Osteoblast (primary cell): ENCODE measurements around the gene SH2D5. TPM values are rescaled to one million over a fixed set of nuclear protein-coding genes. Genes with fewer than 3 reads are reported as not detected.

Experiments
- DNase-seq: peaks from one replicate; pipeline ENCODE4 v3.0.0; 2011; ENCODE audit warnings: low spot score, mixed read lengths; ENCODE audit not compliant: insufficient read length; ENCODE audit errors: missing footprints
- H2AFZ ChIP-seq: 2 replicates; pipeline ENCODE4 v1.6.0; 2011; ENCODE audit warnings: mild to moderate bottlenecking, low read length
- H3K27ac ChIP-seq: 2 replicates; pipeline ENCODE4 v1.5.1; 2011; ENCODE audit warnings: mild to moderate bottlenecking, low read depth, low read length, moderate library complexity
- H3K27me3 ChIP-seq: 2 replicates; pipeline ENCODE4 v1.6.0; 2012; ENCODE audit warnings: mild to moderate bottlenecking, control low read depth, inconsistent platforms, low read length, moderate library complexity; ENCODE audit not compliant: insufficient read depth
- H3K36me3 ChIP-seq: 2 replicates; pipeline ENCODE4 v1.5.1; 2011; ENCODE audit warnings: mild to moderate bottlenecking, low read length, control low read depth, moderate library complexity; ENCODE audit not compliant: insufficient read depth
- H3K4me1 ChIP-seq: 2 replicates; pipeline ENCODE4 v1.5.1; 2011; ENCODE audit warnings: mild to moderate bottlenecking, low read length, control low read depth, moderate library complexity; ENCODE audit not compliant: insufficient read depth
- H3K4me2 ChIP-seq: 2 replicates; pipeline ENCODE4 v1.6.0; 2011; ENCODE audit warnings: mild to moderate bottlenecking, low read length; ENCODE audit not compliant: insufficient read depth
- H3K4me3 ChIP-seq: fragments of 200-600 bp; sonication (generic); 3 replicates; pipeline ENCODE4 v1.5.1; 2012; ENCODE audit warnings: mild to moderate bottlenecking, low read length, inconsistent platforms; ENCODE audit not compliant: insufficient read depth
- H3K79me2 ChIP-seq: 2 replicates; pipeline ENCODE4 v1.6.0; 2012; ENCODE audit warnings: mild to moderate bottlenecking, low read length, control low read depth, inconsistent platforms; ENCODE audit not compliant: insufficient read depth
- H3K9me3 ChIP-seq: 2 replicates; pipeline ENCODE4 v1.5.1; 2011; ENCODE audit warnings: low read depth, low read length, control low read depth
- H4K20me1 ChIP-seq: 2 replicates; pipeline ENCODE4 v1.6.0; 2012; ENCODE audit warnings: mild to moderate bottlenecking, low read length, control low read depth; ENCODE audit not compliant: insufficient read depth
- CTCF ChIP-seq: IDR thresholded peaks from 2 replicates; pipeline ENCODE4 v1.5.1; 2011; ENCODE audit warnings: mild to moderate bottlenecking, low read depth, low read length, moderate library complexity; ENCODE audit errors: extremely low read depth
- total RNA-seq: library from RNA; depleted of rRNA; stranded (reverse); fragments of >200 nt; gene quantifications from 2 replicates; pipeline ENCODE4 v1.2.3, GENCODE V29; 2012

SH2D5 gene
- 1.4 and 1.8 TPM in 2 replicates for total RNA-seq

GRCh38 chr1:20732588-20733359 is at the start of gene SH2D5:
SH2D5 (minus strand) TSS chr1:20732703; CDS start chr1:20728044, 4,659 bp downstream.
- Histone ChIP-seq H4K20me1 (peaks cover 5% of the 10 kb centered on the region), H3K4me1 (peaks cover 17% of the 10 kb centered on the region), H2AFZ (peak within 1 kb of the TSS; percentile 68), H3K4me2 (peak within 1 kb of the TSS; percentile 98), H3K27me3 (peaks cover 28% of the 10 kb centered on the region), H3K9me3 (no peaks in the 10 kb centered on the region), H3K4me3 (peak within 1 kb of the TSS; percentile 82), H3K36me3 (peaks cover 6% of the 10 kb centered on the region), H3K79me2 (no peaks in the 10 kb centered on the region), H3K27ac (peak within 1 kb of the TSS; percentile 85)
- peak; percentile 44 for TF ChIP-seq CTCF
- peak; percentile 99 for DNase-seq

GRCh38 chr1:20775700-20776099 is 43.2 kb upstream of the SH2D5 start:
- DNase-seq: no peak
- Histone ChIP-seq H3K27ac (no peak overlapping the region), H4K20me1 (peaks cover 33% of the 10 kb centered on the region), H2AFZ (no peak overlapping the region), H3K9me3 (no peaks in the 10 kb centered on the region), H3K36me3 (peaks cover 76% of the 10 kb centered on the region), H3K4me3 (no peak overlapping the region), H3K27me3 (no peaks in the 10 kb centered on the region), H3K79me2 (peaks cover 90% of the 10 kb centered on the region), H3K4me1 (peaks cover 4% of the 10 kb centered on the region), H3K4me2 (no peak overlapping the region)
- no peak for TF ChIP-seq CTCF

GRCh38 chr1:20771780-20772179 is 39.3 kb upstream of the SH2D5 start:
- H3K9me3 ChIP-seq: no peaks in the 10 kb centered on the region
- no peak overlapping the region for H2AFZ ChIP-seq
- H3K4me1 ChIP-seq: peaks cover 4% of the 10 kb centered on the region
- TF ChIP-seq CTCF: no peak
- H3K27me3 ChIP-seq: no peaks in the 10 kb centered on the region
- no peak overlapping the region for H3K27ac ChIP-seq
- no peak for DNase-seq
- peaks cover 7% of the 10 kb centered on the region for H4K20me1 ChIP-seq
- peaks cover 86% of the 10 kb centered on the region for H3K36me3 ChIP-seq
- H3K4me2 ChIP-seq: no peak overlapping the region
- peaks cover 73% of the 10 kb centered on the region for H3K79me2 ChIP-seq
- no peak overlapping the region for H3K4me3 ChIP-seq

- no peak for DNase-seq
- TF ChIP-seq CTCF: no peak
- no peaks in the 10 kb centered on the region for H3K27me3 ChIP-seq
- no peaks in the 10 kb centered on the region for H3K9me3 ChIP-seq
- no peak overlapping the region for H3K4me3 ChIP-seq
- no peak overlapping the region for H3K27ac ChIP-seq
- H3K36me3 ChIP-seq: peaks cover 93% of the 10 kb centered on the region
- no peaks in the 10 kb centered on the region for H4K20me1 ChIP-seq
- H2AFZ ChIP-seq: no peak overlapping the region
- no peak overlapping the region for H3K4me2 ChIP-seq
- H3K4me1 ChIP-seq: no peaks in the 10 kb centered on the region
- peaks cover 64% of the 10 kb centered on the region for H3K79me2 ChIP-seq
Observed at GRCh38 chr1:20770314-20771087, 38.0 kb upstream of the SH2D5 start.
